Thoracic aorta (tissue), 2 donors: Measurements from ENCODE around the gene HELZ2. TPM values are rescaled to one million over a fixed set of nuclear protein-coding genes. Genes with fewer than 3 reads are reported as not detected.
A peak's percentile ranks its signal among the peaks of the same experiment; 100 is the strongest.

Experiments used
- ATAC-seq: fragments of 150-250 bp; one replicate; pipeline ENCODE4 v1.8.0; 2017; ENCODE audit warnings: low read depth; ENCODE audit not compliant: insufficient number of reproducible peaks, low FRiP score
- DNase-seq: peaks from one replicate; pipeline ENCODE4 v3.0.0-alpha.2; 2020; ENCODE audit warnings: low spot score
- H3K27ac ChIP-seq, 2 donors: fragments of 200-600 bp; sonication (generic); 1 replicate in 1 of 2; 2 replicates in 1 of 2; pipeline ENCODE4 v1.5.1; 2016; ENCODE audit warnings: mild to moderate bottlenecking in 2 of 2, moderate library complexity in 2 of 2
- H3K27me3 ChIP-seq: fragments of 200-600 bp; sonication (generic); replicated peaks from 2 replicates; pipeline ENCODE4 v1.6.0; 2016; ENCODE audit warnings: mild to moderate bottlenecking; ENCODE audit not compliant: insufficient read depth
- H3K36me3 ChIP-seq: fragments of 200-600 bp; sonication (generic); one replicate; pipeline ENCODE4 v1.5.1; 2016
- H3K4me1 ChIP-seq, 2 donors: fragments of 200-600 bp; sonication (generic); 1 replicate in 1 of 2; 2 replicates in 1 of 2; pipeline versions ENCODE4 v1.5.1 to v1.6.0; 2016; ENCODE audit warnings: low read depth in 2 of 2, mild to moderate bottlenecking in 1 of 2; ENCODE audit not compliant: control insufficient read depth in 1 of 2
- H3K4me3 ChIP-seq: fragments of 200-600 bp; sonication (generic); 2 replicates; pipeline ENCODE4 v1.5.1; 2016; ENCODE audit warnings: mild to moderate bottlenecking
- H3K9me3 ChIP-seq: fragments of 200-600 bp; sonication (generic); 2 replicates; pipeline ENCODE4 v1.5.1; 2016
- total RNA-seq, 2 donors: library from RNA; depleted of rRNA; stranded (reverse); fragments of >200 nt; gene quantifications; one replicate each; pipeline versions ENCODE4 v1.1.0 to v1.2.3, GENCODE V29; 2016
- TF ChIP-seq, protein P1 (sequence below): fragments of 200-600 bp; sonication (generic); IDR thresholded peaks from one replicate; pipeline ENCODE4 v1.5.1; 2019; ENCODE audit warnings: antibody characterized with exemption

Gene HELZ2
- total RNA-seq, 2 donors from 2014 or later, result 45.2 to 50.3 TPM

DNA sequence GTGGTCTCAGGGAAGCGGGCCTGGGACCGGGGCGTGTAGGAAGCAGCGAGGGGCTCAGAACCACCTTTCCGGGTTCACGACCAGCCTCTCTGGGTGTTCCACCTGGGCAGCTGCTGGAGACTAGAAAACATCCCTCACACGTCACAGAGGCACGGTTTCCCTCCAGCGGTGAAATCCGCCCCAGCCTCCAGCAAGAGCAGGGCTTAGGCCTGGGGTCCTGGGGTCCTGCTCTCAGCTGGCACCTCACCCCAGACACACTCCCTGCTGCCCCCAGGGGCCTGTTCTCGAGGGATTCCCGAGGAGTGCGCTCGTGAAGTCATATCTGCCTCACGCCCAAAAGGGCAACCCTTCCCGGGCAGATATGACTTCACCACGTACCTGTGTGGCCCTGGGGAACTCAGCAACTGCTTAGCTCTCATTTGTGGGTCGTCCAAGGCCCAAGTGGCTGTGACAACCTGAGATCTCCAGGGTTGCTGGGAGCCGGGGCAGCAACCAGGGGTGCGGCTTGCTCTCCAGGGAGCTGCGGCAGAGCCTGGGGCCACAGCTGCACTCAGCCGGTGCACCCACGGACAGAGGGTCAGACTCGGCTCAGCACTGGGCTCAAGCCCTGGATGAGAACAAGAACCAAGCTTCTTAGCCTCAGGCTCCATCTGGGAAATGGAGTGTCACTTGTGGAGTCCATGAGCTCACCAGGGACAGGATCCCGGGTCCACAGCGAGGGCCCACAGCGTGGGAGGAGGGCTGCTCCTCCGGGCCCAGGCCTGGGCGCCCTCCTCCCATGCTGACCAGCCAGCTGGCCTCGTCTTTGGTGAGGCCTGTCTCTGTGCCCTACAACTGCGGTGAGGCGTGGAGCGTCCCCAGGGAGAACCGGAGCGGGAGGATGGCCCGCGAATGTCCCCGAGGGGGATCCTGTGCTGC lies 19.4 kb downstream of the HELZ2 start:
- peaks cover 3 to 5% of the 10 kb centered on the region in 2 donors for H3K4me1 ChIP-seq
- no peak overlapping the region for H3K27ac ChIP-seq
- H3K27me3 ChIP-seq, result no peaks in the 10 kb centered on the region
- TF ChIP-seq, protein P1, sequence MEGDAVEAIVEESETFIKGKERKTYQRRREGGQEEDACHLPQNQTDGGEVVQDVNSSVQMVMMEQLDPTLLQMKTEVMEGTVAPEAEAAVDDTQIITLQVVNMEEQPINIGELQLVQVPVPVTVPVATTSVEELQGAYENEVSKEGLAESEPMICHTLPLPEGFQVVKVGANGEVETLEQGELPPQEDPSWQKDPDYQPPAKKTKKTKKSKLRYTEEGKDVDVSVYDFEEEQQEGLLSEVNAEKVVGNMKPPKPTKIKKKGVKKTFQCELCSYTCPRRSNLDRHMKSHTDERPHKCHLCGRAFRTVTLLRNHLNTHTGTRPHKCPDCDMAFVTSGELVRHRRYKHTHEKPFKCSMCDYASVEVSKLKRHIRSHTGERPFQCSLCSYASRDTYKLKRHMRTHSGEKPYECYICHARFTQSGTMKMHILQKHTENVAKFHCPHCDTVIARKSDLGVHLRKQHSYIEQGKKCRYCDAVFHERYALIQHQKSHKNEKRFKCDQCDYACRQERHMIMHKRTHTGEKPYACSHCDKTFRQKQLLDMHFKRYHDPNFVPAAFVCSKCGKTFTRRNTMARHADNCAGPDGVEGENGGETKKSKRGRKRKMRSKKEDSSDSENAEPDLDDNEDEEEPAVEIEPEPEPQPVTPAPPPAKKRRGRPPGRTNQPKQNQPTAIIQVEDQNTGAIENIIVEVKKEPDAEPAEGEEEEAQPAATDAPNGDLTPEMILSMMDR, result no peak
- H3K4me3 ChIP-seq, result peak overlapping the region; percentile 77
- H3K9me3 ChIP-seq, result no peaks in the 10 kb centered on the region
- no peaks in the 10 kb centered on the region for H3K36me3 ChIP-seq
- DNase-seq, result no peak
- no peak for ATAC-seq

DNA sequence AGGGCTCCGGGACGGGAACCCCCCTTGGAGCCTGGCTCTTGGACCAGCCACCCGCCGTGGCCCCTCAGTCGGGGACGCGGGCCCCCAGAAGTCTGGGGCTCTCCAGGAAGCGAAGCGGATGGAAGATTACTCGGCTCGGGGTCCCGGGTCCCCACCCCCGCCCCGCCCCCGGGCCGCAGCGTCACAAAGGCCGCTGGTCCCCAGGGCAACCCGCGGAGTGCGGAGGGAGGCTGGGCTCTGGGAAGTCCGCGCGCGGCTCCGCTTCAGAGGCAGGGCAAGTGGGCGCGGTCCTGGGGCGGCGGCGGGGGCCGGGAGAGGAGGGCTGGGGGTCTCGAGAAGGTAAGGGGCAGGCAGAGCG lies 20.1 kb downstream of the HELZ2 start, which contains the start of gene FNDC11:
Gene FNDC11, plus strand, starts transcription at position 227 of the 358 bp plus-strand sequence. CDS start 1,505 bp downstream, outside the sequence.
- Histone ChIP-seq H3K27me3 (no peaks in the 10 kb centered on the region), H3K4me3 (peak within 1 kb of the TSS; percentile 77), H3K36me3 (no peaks in the 10 kb centered on the region), H3K27ac (no peak within 1 kb of the TSS), H3K9me3 (no peaks in the 10 kb centered on the region), H3K4me1 (peaks cover 3 to 5% of the 10 kb centered on the region in 2 donors)
- TF ChIP-seq, protein P1, result no peak
- ATAC-seq (no peak), DNase-seq (no peak)

DNA sequence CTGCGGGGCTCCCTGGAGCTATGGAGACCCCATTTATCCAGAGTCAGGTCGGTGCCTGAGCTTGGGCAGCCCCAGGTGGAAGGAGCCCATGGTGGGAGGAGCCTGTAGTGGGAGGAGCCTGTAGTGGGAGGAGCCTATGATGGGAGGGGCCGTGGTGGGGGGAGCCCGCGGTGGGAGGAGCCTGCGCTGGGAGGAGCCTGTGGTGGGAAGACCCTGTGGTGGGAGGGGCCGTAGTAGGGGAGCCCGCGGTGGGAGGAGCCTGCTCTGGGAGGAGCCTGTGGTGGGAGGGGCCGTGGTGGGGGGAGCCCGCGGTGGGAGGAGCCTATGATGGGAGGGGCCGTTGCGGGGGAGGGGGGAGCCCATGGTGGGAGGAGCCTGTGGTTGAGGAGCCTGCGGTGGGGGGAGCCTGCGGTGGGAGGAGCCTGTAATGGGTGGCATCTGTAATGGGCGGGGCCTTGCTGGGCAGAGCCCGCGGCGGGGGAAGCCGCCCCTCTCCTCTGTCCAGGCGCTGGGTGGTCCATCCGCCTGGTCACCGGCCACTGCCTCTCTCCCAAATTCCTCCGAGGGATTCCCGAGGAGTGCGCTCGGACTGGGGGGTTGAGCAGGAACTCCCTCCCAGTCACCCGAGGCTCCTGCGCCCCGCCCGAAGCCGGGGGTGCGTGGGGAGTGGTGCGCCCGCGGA lies 20.6 kb downstream of the HELZ2 start:
- no peaks in the 10 kb centered on the region for H3K36me3 ChIP-seq
- no peaks in the 10 kb centered on the region for H3K9me3 ChIP-seq
- peak; percentile 41 for DNase-seq
- peak overlapping the region; percentile 77 for H3K4me3 ChIP-seq
- peak; percentile 31 for ATAC-seq
- H3K27ac ChIP-seq, result no peak overlapping the region
- TF ChIP-seq, protein P1, result no peak
- peaks cover 3% of the 10 kb centered on the region for H3K27me3 ChIP-seq
- peaks cover 3 to 5% of the 10 kb centered on the region in 2 donors for H3K4me1 ChIP-seq

DNA sequence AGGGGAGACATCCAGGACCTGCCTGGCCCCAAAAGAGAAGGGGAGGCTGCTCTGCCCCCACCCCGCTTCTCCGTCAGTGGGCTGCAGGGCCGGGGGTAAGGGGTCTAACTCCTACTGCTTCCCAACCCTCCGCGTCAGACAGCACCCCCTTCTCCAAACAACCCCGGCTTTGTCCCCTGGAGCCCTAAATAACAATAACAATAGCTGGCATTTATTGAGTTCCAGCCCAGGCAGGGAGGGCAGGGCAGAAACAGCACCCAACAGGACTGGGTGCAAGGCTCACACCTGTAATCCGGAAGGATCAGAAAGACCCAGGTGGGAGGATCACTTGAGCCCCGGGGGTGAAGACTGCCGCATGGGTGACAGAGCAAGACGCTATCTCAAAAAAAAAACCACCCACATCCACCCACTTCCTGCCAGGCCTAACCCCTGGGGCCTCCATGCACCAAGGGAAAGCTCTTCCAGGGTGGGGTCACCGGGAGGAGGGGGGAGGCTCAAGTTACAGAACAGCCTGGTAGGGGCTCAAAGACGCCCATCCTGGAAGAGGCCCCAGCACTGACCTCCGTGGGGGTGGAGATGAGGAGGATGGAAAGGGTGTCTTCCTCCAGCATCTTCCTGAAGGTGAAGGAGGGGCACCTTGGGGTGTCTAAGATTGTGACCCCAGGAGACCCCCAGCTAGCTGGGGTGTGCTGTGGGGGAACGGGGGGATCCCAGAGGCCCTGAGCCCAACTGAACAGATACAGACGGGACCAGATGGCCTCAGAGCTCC lies 21.4 kb downstream of the HELZ2 start:
- no peaks in the 10 kb centered on the region for H3K9me3 ChIP-seq
- peaks cover 8% of the 10 kb centered on the region for H3K27me3 ChIP-seq
- no peaks in the 10 kb centered on the region for H3K36me3 ChIP-seq
- TF ChIP-seq, protein P1, result no peak
- DNase-seq, result no peak
- no peak overlapping the region for H3K27ac ChIP-seq
- H3K4me1 ChIP-seq, result peaks cover 3 to 5% of the 10 kb centered on the region in 2 donors
- ATAC-seq, result no peak
- peak overlapping the region; percentile 77 for H3K4me3 ChIP-seq
